ENCODE measurements around the gene RBBP8NL. TPM values are rescaled to one million over a fixed set of nuclear protein-coding genes. Genes with fewer than 3 reads are reported as not detected.

Gene RBBP8NL
- total and polyA plus RNA-seq, 2 of the 8 experiments (the other 6 are each of a cell fraction or from before 2014, with no cell fraction given), result 0.43 to 0.48 TPM

DNA sequence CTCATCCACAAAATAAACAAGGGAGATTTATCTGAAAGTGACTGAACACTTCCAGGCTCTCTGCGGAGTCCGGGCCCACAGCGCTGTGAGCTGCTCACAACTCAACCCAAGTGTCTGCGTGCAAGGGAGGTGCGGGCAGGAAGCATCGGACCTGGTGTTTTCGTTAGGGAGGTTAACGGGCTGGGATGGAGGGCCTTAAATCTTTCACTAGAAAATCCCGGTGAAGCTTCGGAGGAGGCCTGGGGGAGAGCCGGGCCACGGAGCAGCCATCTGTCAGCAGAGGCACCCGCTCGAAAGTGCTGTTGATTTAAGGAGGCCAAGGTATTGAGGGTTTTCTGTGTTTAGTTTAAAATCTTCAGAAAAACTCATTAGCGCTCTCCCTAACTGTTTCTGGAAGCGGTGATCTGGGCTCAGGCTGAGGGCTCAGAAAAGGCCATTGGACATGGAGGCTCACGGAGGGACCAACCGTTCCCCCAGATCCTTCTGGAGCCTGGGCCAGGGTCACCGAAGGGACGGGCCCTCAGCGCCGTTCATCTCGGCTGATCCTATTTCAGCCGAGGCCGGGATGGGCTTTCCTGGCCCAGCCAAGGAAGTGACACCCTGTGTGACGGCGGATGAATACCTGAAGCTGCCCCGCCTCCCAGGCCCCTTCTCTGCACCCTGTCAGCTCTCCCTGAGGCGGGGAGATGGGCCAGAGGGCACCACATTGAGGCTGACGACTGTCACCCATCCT is 27.7 kb upstream of the RBBP8NL start:
- FAIRE-seq, result no peak
- Histone ChIP-seq H2BK20ac (ENCODE audit: low read length) (no peak overlapping the region), H2BK5ac (ENCODE audit: low read depth, low read length) (no peak overlapping the region), H3K9me3 (ENCODE audit: insufficient read depth in 2 of 2, low read depth in 1 of 2, low read length in 1 of 2) (no peaks in the 10 kb centered on the region), H3K79me2 (ENCODE audit: control insufficient read depth in 1 of 2, insufficient read depth in 2 of 2, low read length in 2 of 2) (no peaks in the 10 kb centered on the region), H3K4me1 (replicated peaks in 1 of 4; ENCODE audit: control insufficient read depth in 3 of 4, insufficient read depth in 4 of 4, low read length in 3 of 4) (peaks cover 0 to 12% (median 2%) of the 10 kb centered on the region in 4 experiments; a peak in 1 of 7 replicates), H3K18ac (ENCODE audit: extremely low read depth, low read length) (no peak overlapping the region), H4K8ac (ENCODE audit: extremely low read depth, insufficient read depth, low read length) (no peak overlapping the region; the same call in 1 of the 2 replicates), H4K91ac (replicated peaks; ENCODE audit: insufficient read length, low read length) (no peak overlapping the region), H3K23me2 (ENCODE audit: low read depth, low read length) (peaks cover 3% of the 10 kb centered on the region; the same call in 1 of the 2 replicates), H4K5ac (ENCODE audit: insufficient read length, low read depth, low read length) (no peak overlapping the region), H2AFZ (ENCODE audit: low read length) (no peak overlapping the region), H3K9ac (replicated peaks in 1 of 4; ENCODE audit: extremely low read depth in 1 of 4, low read depth in 3 of 4, low read length in 3 of 4) (no peak overlapping the region), H3K79me1 (ENCODE audit: low read depth, low read length) (no peaks in the 10 kb centered on the region; the same call in 1 of the 2 replicates), H3K4ac (replicated peaks; ENCODE audit: insufficient read length, low read depth, low read length) (no peak overlapping the region), H3K4me3 (ENCODE audit: extremely low read depth in 1 of 4, insufficient read depth in 2 of 4, low read depth in 3 of 4, low read length in 4 of 4) (no peak overlapping the region), H2BK12ac (ENCODE audit: low read depth, low read length) (no peak overlapping the region), H2BK120ac (replicated peaks; ENCODE audit: low read depth, low read length) (no peak overlapping the region), H3K36me3 (ENCODE audit: control insufficient read depth in 2 of 4, insufficient read depth in 4 of 4, low read length in 3 of 4) (no peaks in the 10 kb centered on the region), H4K20me1 (replicated peaks in 1 of 2; ENCODE audit: control insufficient read depth in 1 of 2, insufficient read depth in 2 of 2, low read length in 2 of 2) (no peaks in the 10 kb centered on the region), H3K14ac (ENCODE audit: insufficient read length) (no peak overlapping the region), H3K56ac (replicated peaks; ENCODE audit: insufficient read length, low read depth, low read length) (no peak overlapping the region), H3K23ac (ENCODE audit: insufficient read length) (no peak overlapping the region), H2AK5ac (ENCODE audit: low read depth, low read length) (no peak overlapping the region), H3K27ac (ENCODE audit: low read depth, low read length) (no peak overlapping the region), H3K27me3 (replicated peaks in 1 of 4; ENCODE audit: control insufficient read depth in 3 of 4, extremely low read depth in 1 of 4, insufficient read depth in 3 of 4, low read length in 3 of 4) (no peaks in the 10 kb centered on the region), H2BK15ac (ENCODE audit: low read length) (no peak overlapping the region), H3K4me2 (ENCODE audit: insufficient read depth in 1 of 2, low read depth in 2 of 2, low read length in 2 of 2) (no peak overlapping the region)
- WGBS, 2 experiments (ENCODE audit: extremely low coverage in 1 of 2, insufficient coverage in 1 of 2, insufficient read length in 1 of 2, insufficient replicate concordance in 2 of 2, low coverage in 1 of 2, low lambda C conversion rate in 2 of 2, missing lambda C conversion rate in 1 of 2), result 87% methylated on average over 30 of the region's 30 CpGs; no CpG with 5 or more reads in 1 of the 2 experiments
- ChIA-PET POLR2A (ENCODE audit: partially characterized antibody) (interaction anchor here (0.9 to 1.2 kb wide), 2 partner anchors 8 to 19 kb away, joined by 3 read pairs; no protein-coding TSS in a partner anchor), CTCF (ENCODE audit: partially characterized antibody) (interaction anchor here (0.6 to 2.4 kb wide), 8 partner anchors 17 to 1447 kb away, joined by 3 to 9 read pairs (median 4); no protein-coding TSS in a partner anchor)
- DNase-seq (ENCODE audit: low read depth in 1 of 2, low spot score in 2 of 2), result no peak
- TF ChIP-seq RBBP5 (IDR thresholded peaks at IDR 0.05; ENCODE audit: borderline replicate concordance, low read depth, low read length) (no peak), POU5F1 (IDR thresholded peaks at IDR 0.05; ENCODE audit: low read depth, low read length) (no peak), EZH2 (IDR thresholded peaks at IDR 0.05; ENCODE audit: low read depth, low read length, severe bottlenecking) (no peak), CTBP2 (IDR thresholded peaks at IDR 0.05; ENCODE audit: borderline replicate concordance, insufficient read depth, insufficient read length, low read length) (no peak), KDM1A (IDR thresholded peaks at IDR 0.05; ENCODE audit: borderline replicate concordance, low read length) (no peak), NANOG (IDR thresholded peaks at IDR 0.05; ENCODE audit: insufficient read depth, low read depth, low read length, poor library complexity, severe bottlenecking) (no peak), YY1 (IDR thresholded peaks at IDR 0.05; ENCODE audit: low read depth, low read length) (no peak), POLR2A (IDR thresholded peaks at IDR 0.05; ENCODE audit: control extremely low read depth in 1 of 2, low read depth in 2 of 2, low read length in 2 of 2) (no peak)
- TF ChIP-seq, protein P1, sequence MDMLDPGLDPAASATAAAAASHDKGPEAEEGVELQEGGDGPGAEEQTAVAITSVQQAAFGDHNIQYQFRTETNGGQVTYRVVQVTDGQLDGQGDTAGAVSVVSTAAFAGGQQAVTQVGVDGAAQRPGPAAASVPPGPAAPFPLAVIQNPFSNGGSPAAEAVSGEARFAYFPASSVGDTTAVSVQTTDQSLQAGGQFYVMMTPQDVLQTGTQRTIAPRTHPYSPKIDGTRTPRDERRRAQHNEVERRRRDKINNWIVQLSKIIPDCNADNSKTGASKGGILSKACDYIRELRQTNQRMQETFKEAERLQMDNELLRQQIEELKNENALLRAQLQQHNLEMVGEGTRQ (IDR thresholded peaks at IDR 0.05; ENCODE audit: low read length), result no peak
- TF ChIP-seq, protein P2, sequence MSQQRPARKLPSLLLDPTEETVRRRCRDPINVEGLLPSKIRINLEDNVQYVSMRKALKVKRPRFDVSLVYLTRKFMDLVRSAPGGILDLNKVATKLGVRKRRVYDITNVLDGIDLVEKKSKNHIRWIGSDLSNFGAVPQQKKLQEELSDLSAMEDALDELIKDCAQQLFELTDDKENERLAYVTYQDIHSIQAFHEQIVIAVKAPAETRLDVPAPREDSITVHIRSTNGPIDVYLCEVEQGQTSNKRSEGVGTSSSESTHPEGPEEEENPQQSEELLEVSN (IDR thresholded peaks at IDR 0.05), result no peak

Measured in H1 (cell line).